Inflammatory macrophage (primary cell): ENCODE measurements around the gene CAV1.

Source experiments
- DNase-seq, 2 donors: peaks; one replicate each; pipeline ENCODE4 v3.0.0-alpha.2; 2020 to 2022

The CAV1 gene

DNA sequence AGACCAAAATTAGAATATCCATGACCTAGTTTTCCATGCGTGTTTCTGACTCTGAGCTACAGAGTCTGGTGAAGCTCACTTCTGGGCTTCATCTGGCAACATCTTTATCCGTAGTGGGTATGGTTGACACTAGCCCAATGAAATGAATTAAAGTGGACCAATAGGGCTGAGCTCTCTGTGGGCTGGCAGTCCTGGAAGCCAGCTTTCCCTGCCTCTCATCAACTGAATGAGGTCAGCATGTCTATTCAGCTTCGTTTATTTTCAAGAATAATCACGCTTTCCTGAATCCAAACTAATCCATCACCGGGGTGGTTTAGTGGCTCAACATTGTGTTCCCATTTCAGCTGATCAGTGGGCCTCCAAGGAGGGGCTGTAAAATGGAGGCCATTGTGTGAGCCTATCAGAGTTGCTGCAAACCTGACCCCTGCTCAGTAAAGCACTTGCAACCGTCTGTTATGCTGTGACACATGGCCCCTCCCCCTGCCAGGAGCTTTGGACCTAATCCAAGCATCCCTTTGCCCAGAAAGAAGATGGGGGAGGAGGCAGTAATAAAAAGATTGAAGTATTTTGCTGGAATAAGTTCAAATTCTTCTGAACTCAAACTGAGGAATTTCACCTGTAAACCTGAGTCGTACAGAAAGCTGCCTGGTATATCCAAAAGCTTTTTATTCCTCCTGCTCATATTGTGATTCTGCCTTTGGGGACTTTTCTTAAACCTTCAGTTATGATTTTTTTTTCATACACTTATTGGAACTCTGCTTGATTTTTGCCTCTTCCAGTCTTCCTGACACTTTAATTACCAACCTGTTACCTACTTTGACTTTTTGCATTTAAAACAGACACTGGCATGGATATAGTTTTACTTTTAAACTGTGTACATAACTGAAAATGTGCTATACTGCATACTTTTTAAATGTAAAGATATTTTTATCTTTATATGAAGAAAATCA is 35.5 kb downstream of the CAV1 start:
- DNase-seq: no peak

DNA sequence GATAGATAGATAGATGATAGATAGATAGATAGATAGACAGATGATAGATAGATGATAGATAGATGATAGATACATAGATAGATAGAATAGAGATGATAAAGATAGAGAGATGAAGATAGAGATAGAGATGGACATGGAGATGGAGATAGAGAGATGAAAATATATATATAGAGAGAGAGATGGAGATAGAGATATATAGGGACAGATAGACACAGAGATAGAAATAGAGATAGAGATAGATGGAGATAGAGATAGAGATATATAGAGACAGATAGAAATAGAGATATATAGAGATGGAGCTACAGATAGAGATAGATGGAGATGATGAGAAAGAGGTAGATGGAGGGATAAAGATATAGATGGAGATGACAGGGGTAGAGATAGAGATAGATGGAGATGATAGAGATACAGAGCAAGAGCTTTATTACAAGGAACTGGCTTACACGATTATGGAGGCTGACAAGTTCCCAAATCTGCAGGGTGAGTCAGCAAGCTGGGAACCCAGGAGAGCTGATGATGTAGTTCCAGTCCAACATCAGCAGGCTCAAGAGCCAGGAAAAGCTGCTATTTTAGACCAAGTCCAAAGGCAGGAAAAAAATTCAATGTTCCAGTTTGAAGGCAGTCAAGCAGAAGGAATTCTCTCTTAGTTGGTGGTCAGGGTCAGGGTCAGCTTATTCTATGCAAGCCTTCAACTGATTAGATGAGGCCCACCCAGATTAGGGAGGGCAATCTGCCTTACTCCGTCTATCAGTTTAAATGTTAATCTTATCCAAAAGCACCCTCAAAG is 37.1 kb downstream of the CAV1 start:
- DNase-seq: no peak

DNA sequence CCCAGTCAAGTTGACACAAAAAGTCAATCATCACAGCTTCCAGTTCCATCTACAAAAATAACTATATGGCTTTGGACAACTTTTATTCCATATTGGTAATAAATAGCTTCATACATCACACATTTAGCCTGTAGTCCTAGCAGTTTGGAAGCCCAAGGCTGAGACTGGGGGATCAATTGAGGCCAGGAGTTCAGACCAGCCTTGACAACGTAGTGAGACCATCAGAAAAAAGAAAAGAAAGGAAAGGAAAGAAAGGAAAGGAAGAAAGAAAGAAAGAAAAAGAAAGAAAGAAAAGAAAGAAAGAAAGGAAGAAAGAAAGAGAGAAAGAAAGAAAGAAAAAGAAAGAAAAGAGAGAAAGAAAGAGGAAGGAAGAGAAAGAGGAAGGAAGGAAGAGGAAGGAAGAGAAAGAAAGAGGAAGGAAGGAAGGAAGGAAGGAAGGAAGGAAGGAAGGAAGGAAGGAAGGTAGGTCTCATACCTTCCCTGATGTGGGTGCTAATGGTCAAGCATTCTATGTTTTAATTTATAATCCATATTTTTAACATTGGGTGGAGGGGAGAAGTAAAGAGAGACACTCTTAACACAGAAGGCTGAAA is 37.8 kb downstream of the CAV1 start:
- no peak for DNase-seq

DNA sequence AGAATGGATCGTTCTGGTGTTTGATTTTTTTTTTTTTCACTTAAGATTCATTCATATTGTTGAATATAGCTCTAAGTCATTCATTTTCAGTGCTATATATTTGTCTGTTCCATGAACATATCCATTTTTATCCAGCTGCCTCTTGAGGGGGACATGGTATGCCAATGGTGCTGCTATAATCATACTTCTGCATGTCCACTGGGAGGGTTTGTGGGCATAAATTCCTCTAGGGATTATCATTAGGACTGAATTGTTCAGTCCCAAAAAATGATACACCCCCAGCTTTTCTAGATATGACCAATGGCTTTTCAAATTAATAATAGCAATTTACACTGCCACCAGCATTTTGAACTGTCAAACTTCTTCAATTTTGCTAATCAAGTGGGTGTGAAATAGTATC is 41.1 kb downstream of the CAV1 start:
- no peak for DNase-seq

DNA sequence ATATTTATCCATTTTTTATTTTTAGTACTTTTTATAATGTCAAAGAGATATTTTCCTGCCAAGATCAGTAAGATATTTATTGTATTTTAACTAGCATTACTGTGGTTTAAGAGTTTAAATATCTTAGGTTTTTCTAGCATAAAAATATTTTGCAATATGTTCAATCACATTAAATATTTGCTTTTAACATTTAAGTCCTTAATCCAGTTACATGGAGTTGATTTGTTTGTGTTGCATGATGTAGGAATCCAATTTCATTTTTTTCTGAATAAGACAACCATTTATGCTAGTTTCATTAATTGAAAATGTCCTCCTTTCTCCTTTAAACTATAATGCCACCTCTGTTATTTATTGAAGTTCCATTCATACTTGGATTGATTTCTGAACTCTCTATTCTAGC is 41.8 kb downstream of the CAV1 start:
- DNase-seq: no peak

DNA sequence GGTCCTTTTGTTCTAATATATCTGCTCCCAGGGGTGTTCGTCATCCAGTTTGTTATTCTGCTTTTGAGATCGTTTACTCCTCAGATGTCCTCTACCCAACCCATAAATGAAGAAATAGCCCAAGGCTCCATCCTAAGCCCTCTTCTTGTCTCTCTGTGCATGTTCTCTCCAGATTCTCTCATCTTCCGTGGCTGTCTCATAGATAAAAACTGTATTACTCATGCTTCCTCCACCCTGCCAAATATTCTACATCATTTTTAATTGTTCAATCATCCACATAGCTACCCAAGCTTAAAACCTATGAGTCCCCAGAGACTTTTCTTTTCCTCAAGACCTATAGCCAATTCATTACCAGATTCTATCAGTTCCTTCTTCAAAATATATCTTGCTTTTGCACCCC is 44.9 kb downstream of the CAV1 start:
- no peak for DNase-seq

DNA sequence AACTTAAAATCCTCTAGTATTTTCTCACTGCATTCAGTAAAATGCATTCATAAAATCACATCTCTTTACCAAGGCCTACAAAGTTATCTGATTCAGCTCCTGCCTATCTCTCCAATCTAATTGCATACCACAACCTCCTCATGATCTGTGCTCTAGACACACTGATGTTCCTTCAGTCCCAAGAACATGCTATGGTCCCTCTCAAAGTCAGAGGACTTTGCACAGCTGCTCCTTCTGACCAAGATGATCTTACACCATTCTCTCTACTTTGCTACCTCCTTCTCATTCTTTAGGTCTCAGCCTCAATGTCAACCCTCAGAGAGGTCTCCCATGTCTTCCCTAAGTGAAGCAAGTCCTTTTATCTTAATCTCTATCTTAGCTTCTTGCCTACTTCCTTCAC is 45.5 kb downstream of the CAV1 start:
- DNase-seq: no peak

DNA sequence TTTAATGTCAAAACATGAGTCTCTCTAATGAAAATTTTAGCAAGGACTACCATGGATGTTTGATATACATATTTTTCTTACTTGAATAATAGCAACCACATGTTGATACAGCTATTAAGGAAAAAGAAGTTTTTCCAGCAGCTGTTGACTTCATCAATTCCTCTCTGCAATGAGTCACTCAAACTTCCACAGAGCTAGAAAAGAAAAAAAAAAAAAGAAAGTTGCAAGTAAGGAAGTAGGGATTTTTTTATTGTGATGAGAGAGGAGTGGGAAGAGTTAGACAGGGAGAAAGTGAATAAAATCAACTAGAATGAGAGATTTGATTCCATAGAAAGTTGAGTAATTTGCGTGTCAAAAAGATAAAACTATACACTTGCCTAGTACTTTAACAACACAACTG is 46.2 kb downstream of the CAV1 start:
- no peak for DNase-seq

DNA sequence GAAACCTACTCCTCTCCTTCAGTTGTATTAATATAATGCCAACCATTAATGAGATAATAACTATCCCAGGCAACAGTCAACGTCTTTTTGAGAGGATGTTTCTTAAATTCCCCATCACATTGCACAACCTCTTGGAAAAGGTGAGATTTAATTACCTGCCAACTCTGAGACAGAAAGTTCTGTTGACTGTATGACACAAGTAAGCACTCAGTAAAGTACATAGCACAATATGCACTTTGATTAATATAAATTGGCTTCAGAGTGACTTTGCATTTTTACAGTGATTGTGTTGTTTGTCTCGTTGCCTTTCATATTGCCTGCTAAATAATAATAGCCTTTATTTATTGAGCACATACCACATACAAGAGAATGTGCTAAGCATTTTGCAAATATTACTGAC is 46.7 kb downstream of the CAV1 start:
- no peak for DNase-seq

DNA sequence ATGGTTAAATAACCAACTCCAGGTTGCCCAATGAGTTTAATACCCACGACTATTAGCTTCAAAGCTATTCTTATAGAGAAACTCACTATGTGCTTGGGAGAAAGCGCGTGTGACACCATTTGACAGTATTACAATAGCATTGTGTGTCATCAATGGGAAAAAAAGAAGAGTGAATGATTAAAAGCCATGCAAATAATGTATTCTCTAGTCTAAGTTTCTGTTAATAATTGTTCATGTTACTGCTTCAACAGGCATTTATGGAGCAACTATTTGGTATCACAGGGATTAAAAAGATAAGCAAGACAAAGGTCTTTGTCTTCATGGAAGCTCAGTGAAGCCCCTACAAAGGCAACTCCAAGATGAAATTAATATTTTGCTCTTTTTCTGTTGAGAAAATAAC is 47.2 kb downstream of the CAV1 start:
- DNase-seq: no peak

DNA sequence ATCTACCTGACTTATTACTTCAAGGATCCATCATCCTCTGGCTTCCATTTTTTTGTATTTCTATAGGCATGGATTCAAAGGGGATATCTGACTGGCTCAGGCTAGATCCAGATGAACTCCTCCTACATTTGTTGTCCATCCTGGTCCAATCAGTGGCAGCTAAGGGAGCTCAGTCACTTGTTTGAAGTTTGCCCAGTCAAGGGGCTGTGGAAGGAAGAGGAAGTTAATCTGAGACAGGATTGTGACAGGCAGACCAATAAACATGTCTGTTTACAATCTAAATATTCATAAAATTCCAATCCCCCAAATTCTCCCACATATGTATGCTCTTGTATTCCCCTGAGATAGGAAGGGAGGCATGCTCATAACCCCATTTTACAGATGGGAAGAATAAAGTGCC is 48.7 kb downstream of the CAV1 start:
- DNase-seq: peak in 1 of 2 donors; percentile 4

DNA sequence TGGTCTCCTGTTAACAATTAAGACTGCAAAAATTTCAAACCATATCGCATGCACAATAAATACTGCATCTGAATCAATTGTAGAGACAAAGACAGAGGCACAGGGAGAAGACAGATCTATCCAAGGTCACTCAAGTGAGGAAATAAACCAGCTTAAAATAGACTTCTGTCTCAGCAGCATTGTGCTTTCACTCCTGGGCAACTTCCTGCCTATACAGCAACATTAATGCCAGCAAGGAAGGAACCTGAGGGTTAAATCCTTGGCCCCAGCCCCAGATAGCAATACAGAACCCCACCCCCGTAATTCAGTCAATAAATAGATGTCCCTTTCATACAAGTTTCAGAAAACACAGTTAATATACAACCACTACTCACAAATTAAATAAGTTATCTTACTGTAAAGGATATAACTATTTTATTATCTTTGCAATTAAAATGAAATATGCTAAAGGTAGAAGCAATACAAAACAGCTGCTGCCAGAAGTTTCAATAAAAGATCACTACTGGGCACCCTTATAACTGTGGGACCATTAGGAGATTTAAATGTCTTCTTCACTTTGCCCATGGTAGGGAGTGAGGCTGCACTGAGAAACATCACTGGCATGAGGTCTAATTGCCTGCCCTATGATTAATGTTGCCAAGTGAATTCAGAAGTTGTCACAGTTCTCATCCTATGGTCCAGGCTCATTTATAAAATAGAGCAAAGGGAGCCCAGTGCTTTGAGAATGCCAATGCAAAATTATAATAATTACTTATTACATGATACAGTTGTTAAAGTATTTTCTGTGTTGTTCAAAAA is 49.4 kb downstream of the CAV1 start:
- peak; percentile 27 to 39 for DNase-seq

DNA sequence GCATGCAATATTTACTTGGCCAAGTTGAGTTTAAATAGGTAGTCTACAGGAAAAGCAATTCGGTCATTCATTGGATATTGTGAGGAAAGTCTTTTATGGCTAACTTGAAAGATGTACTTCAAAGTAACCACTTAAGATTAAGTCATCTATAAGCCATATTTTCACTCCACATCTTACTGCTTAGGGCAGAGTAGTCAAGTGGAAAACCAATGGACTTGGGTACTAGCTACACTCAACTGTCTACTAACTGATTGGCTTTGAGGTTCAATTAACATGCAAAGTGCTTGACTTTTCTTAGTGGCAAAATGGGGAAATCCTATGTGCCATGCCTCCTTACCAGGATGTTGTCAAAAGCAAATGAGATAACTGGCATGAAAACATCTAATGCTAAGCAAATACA is 51.0 kb downstream of the CAV1 start:
- DNase-seq: no peak

DNA sequence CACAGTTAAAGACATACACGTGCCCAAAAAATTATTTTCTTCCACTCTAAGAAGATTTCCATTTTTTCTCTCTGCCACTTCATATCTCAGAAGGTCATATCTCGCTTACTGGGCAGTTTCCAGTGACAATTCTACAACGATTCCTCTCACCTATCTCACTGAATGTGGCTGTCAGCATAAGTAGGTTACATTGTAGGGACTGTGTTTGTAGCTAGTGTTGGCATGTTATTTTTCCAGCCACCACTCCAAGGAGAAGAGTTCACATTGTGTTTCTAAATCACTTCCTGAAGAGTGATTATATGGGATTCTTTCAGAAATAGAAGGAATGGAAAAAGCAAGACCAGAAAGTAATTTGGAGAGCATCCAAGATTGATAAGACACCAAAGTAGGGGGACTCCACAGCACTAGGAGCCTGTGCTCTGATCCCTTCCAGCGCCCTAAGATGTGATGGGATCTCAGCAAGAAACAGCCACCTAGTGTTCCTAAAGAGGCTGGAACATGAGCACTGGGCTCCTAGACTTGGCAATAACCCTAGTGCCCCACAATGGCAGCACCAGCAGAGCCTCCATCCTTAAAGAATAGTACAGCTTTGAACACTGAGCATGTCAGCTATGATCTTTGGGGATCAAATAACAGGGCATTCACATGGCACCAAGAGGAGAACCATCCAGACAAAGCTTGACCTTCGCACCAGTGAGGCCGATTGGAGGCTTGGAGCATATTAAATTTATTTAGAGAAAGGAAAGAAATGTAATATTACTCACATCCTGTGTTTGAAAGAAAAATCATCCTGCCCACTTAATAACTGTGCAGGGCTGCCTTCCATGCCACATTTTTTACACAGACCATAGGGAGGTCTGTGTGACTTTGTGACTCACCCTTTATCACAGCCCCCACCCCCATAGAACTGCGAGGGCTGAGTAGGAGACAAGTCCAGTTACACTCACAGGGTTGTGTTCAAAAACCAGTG is 51.8 kb downstream of the CAV1 start:
- no peak for DNase-seq

DNA sequence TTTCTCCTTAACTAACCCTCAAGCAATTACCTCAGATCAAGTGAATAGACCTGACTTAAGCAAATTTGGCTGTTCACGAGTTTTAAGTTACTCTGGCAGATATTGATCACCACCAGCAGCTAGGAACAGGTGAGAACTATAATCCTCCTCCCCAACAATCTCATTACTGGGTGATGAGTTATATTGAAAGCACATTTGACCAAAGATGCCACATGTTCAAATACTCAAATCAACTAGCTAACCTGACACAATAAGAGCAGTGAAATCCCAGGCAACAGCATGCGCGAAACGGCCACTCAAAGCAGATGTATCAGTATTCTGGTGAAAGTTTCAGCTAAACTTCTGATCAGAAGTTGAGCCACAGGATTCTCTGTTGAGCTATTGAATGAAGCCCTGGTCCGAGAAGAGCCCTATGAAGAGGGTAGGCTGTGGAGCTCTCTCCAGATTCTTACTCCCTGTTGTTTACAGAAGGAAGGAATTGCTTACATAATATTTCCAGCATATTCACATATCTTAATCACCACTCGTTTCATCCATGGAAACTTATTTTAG is 52.6 kb downstream of the CAV1 start:
- DNase-seq: no peak

DNA sequence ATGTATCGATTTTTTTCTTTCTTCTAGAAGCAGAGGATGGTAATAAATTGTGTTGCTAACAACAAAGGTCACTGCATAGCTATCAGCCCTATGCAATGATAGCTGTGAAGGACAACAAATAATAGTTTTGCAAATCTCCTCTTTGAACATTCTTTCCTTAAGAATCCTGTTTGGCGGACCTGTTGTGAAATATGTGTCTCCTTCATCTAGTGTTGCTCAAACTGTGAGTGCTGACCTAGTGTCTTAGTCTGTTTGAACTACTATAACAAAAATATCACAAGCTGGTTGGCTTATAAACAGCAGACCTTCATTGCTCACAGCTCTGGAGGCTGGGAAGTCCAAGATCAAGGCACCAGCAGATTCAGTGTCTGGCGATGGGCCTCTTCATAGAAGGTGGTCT is 53.7 kb downstream of the CAV1 start:
- DNase-seq: no peak

DNA sequence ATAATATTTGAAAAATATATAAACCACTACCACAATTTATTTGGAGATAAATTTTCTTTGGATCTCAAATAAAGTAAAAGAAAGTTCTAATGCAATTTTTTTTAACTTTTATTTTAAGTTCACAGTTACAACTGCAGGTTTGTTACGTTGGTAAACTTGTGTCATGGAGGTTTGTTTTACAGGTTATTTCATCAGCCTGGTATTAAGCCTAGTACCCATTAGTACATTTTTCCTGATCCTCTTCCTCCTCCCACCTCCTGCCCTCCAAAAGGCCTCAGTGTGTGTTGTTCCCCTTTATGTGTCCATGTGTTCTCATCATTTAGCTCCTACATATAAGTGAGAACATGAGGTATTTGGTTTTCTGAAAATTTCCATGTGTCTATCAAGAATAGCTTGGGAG is 54.5 kb downstream of the CAV1 start:
- DNase-seq: peak in 1 of 2 donors; percentile 17

DNA sequence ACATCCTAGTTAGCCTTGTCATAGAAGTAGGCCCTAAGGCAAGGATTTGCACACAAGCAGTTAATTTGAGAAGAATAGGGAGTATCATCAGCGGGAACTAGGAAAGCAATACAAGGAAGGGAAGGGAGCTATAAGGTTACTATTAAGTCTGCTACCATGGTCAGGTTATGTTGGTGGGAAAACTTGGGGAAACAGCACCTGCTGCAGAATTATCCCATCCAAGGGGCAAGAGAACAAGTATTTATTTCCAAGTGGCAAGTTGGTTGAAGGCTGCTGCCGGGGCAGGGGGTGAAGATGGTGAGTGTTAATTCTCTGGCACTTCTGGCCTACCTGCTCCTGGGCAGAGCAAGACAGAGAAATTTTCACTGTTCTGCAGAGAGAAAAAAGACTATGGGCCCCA is 55.0 kb downstream of the CAV1 start:
- no peak for DNase-seq

DNA sequence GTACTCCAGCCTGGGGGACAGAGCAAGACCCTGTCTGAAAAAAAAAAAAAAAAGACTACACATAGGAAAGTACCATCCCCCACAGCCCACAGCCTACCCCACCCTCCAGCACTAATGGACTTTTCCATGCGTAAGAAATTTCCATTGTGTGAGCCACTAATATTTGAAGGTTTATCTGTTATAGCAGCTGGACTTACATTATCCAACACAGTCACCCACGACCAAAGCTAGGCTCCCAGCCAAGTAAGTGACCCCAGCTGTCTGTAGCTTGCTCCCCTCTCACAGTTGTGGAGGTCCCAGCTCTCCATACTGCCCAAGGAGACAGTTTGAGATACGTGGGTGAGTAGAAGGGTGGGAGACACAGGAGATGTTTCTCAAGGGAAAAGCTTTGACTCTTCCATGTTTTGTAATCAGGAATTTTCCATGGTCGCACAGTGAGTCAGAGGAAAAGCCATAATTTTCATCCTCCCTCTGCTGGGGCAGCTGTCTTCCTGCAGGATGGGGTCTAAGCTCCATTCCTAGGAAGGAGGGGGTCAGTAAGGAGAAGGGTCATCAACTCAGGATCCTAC is 57.4 kb downstream of the CAV1 start:
- DNase-seq: no peak

DNA sequence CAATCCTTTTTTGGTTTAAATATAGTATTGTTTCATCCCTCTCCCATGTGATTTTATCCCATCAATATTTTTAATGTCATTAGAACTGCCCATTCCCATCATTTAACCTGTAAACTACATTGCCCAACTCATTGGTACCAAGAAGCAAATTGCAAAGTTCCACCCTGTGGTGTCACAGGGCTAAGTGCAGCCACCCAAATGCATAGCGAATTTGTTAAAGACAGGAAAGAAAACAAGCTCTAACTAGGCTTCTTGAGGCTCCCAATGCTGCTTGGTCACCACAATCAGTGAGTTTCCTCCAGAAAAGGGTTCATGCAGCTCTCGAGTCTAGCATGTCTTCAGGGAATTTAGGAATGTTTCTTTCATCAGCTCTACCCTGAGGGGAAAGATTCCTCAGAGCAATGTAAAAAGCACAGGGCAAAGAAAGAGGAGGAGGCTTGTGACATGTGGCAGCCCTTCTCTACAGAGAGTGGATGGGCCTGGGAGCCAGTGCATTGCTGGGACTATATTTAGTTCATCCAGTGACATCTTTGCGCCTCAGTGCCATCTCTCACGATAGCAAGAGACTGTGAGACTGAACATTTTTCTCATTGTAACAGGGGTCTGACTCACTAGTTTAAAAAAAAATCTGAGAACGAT is 58.1 kb downstream of the CAV1 start:
- no peak for DNase-seq
